HG03442 (cell line): ENCODE measurements around the gene CDH4.

Experiments used
- ATAC-seq: cut with Tn5 transposase; IDR thresholded peaks from one replicate; pipeline ENCODE4 v1.9.1; 2021; ENCODE audit warnings: mild to moderate bottlenecking, moderate library complexity; ENCODE audit not compliant: unreplicated experiment

CDH4 gene

DNA sequence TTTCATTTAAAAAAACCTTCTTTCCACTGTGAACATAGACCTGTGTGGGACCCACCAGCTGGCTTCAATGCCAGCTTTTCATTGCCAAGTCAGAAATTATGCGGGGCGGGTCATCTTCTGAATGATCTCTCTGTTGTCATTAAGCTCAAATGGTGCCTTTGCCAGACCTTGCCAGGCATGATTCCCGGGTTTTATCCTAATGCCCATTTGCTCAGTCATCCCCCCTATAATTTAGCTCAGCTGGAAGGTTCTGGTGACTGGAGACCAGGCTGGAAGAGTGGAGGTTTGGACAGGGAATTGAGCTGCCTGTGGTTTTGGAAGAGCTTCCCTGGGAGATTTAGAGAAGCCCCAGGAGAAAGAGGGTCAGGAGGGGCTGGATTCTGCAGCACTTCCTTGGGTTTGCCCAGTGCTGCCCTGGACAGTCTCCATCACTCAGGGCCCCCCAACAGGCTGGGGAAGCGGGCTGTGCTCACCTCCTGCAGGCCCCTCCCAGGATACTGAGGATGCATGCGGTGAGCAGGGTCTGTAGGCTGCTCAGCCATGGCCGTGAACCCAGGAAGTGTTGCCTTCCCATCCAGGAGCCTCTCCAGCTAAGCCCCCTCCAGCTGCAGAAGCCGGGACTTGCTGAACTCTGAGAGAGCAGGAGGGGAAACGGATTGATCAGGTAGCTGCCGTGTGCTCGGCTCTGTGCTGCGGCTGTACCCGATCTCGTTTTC, 273.0 kb downstream of the CDH4 start:
- ATAC-seq: no peak

DNA sequence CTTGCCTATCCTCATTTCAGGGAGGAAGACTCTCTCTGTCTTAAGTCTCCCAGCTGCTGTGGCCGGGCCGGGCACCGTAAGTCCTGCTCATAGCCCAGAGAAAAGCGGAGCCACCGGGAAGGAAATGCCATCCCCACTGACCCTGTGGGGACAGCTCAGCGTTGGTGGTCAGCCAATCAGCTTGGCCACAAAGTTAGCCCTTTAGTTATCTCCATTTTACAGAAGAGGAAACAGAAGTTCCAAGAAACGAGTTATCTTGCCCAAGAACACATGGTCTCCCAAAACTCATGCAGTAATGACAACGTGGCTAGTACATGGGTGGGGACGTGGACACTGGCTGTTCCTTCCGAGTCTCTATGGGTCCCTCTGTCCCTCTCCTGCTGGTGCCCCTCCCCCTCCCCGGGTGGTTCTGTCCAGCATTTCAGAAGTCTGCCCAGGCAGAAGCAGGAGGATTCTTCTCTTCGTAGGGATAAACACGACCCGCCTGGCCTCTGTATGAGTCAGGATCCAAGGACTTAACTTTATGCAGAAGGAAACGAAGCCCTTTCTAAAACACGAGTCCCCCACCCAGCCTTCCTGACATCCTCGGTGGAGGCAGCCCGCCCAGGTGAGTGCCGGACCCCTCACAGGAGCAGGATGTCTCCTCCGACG, 273.8 kb downstream of the CDH4 start:
- no peak for ATAC-seq

DNA sequence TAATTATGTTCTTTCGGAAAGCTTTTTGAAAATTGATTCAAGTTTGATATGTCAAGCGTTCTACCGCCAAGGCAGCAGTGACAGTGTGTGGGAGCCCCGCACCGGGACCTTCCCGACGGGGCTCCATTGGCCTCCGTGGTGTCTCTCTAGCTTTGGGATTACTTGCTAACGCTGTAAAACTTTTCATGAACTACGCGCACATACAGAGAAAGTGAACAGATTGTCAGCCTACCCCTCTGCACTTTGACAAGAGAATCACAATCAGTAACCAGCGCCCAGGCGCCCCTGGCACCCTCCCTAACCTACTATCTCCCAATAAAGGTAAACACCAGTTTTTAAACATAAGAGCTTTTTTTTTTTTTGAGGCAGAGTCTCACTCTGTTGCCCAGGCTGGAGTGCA, 274.8 kb downstream of the CDH4 start:
- no peak for ATAC-seq

DNA sequence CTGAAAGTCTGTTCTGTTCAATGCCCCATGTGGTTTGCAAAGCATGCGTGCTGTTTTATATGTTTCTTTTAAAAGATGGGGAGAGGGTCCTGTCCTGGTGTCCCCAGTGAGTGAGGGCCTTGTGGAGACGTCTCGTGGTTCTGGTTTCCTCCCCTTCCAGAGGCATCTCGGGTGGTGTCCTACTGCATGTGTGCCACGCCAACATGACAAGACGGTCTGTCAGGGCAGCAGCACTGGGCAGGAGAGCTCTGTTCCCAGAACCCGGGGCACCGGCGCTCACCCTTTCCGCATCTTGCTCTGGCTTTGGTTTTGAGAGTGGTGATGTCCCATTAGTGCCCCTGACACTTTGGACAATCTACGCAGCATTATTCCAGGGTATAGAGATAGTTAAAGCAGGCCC, 275.6 kb downstream of the CDH4 start:
- ATAC-seq: no peak

DNA sequence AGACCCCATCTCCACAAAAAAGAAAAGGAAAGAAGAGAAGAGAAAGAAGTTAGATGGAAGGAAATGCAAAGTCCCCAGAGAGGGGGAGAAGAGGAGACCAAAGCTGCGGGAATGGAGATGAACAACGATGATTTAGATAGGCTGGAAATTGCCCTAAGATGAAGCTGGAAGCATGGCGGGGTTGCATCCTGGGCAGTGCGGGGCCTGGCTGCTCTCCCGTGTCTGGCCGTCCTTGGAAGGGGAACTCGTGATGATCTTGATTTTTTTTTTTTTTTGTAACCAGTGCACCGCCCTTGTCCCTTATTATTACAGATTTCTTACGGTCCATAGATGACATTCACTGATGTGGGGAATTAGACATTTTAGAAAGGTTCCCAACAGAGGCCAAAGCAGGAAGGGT, 276.5 kb downstream of the CDH4 start:
- no peak for ATAC-seq

DNA sequence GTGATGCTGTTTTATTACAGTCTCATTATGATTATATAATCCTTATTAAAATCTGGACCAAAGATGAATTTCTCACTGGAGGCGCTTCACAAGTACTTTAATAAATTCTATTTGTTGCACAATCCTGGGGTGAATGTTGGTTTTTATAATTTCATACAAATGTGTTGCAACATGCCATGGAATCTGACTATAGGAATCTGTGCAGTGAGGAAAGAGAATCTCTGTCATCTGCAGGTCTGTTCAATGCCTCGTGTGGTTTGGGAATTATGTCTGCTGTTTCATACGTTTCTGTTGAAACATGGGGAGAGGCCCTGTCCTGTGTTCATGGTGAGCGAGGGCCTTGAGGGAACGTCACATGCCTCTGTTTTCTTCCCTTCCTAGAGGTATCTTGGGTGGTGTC, 277.3 kb downstream of the CDH4 start:
- no peak for ATAC-seq

DNA sequence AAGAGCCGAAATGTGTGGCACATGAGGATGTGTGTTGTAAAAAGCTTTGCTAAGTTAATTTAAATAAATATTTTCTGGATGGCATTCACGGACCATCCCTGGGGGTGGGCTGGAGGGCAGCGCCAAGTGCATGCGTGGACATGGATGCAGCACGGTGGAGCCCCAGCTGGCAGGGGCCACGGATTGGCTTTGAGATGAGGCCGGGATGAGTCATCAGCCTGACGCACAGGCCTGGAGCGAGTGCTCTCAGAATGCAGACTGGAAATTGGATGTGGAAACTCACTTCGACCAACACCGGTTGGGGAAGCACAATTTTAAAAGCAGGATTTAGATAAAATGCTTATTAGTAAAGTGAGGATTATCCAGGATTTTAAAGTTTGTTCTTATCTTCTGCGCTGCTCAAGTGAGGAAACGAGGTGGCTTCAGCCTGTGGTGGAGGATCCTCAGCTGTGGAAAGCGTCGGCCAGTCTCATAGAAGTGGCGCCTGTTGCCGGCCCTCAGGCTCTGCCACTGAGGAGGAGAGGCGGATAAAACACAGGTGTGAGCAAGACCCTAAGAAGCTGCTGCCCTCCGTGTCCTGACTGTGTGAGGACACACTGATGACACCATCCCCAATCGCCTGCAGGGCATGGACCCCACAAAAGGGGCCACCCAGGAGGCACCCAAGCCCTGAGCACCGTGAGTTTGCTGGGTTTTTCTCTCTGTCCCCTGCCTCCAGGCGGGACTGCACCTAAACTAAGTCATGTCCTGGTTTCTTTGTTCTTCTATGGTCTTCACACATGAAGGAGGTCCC, 279.7 kb downstream of the CDH4 start:
- ATAC-seq: no peak

DNA sequence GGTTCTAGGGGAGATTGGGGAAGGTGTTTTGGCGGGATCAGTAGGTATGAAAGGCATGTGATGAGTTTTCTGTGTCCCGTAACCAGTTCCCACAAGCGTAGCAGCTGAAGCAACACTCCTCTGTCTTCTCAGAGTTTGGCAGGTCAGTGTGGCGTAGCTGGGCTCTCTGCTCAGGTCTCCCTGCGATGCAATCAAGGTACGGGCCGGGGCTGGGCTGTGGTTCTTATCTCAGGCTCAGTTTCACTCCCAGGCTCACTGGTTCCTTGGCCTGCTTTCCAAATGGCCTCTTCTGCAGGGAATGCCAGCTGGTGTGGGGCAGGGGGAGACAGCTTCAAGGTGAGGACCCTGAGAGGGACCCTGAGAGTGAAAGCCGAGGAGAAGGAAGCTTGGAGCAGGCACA, 280.7 kb downstream of the CDH4 start:
- ATAC-seq: no peak

DNA sequence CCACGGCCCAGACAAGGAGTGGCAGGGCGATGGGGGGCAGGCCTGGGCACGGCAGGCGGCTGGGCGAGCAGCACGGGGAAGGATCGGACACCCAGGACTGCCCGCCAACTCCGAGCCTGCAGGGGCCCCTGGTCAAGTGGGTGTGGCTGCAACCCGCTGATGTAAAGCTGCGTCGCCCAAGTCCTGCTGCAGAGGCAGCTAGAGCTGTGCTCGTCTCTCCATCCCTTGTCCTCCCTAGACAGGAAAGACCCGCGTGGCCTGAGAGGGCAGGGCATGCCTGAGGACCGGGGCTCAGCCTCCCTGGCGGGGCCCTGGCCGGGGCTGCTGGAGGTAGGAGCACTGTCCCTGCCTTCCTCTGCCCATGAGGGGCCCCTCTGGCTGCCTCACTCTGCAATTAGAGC, 281.2 kb downstream of the CDH4 start:
- ATAC-seq: no peak

DNA sequence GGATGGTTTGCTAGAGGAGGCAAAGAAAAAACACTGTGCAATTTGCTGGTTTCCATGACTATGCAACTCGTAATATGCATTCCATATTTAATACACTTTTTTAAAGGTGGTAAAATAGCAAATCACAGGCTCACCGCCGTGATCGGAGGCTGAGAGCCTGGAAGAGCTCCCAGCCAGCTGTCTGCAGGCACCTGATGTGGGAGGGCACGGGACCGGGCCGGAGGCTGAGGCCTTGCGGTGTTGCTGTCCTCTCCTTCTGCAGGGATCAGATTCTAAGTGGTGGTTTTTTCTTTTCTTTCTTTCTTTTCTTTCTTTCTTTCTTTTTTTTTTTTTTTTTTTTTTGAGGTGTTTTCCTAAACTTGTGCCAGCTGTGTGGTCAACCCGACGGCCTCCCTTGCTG, 282.3 kb downstream of the CDH4 start:
- ATAC-seq: no peak

DNA sequence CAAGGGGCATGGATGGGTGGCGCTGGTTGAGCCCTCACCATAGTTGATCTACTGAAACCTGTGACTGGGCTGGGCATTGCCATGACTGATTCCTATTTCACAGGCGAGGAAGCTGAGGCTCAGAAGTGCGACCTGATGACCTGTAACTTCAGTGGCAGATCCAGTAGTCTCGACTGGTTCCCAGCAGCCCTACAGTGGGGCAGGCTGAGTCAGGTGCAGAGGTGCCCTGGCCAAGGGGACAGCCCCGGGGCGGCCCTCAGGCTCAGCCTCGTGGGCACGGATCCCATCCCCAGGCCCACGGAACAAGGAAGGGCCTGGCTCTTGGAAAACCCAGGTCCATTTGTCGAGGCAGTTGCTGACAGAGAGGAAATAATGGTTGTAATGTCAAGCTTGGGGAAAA, 283.0 kb downstream of the CDH4 start:
- no peak for ATAC-seq

DNA sequence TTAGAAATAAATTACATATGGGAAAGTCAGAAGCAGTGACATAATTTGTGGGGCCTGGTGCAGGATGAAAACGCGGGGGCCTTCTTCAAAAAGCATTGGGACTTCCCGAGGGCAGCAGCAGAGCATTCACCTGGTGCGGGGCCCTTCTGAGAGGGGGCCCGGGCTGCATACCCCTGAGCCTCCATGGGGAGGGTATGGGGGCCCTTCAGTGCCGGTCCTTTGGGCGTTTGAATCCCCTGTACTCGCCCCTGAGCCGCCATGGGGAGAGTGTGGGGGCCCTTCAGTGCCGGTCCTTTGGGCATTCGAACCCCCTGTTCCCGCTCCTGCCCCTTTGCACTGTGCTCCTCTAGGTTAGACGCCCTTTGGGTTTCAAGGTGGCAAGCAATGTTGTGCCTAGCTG, 283.5 kb downstream of the CDH4 start:
- no peak for ATAC-seq

DNA sequence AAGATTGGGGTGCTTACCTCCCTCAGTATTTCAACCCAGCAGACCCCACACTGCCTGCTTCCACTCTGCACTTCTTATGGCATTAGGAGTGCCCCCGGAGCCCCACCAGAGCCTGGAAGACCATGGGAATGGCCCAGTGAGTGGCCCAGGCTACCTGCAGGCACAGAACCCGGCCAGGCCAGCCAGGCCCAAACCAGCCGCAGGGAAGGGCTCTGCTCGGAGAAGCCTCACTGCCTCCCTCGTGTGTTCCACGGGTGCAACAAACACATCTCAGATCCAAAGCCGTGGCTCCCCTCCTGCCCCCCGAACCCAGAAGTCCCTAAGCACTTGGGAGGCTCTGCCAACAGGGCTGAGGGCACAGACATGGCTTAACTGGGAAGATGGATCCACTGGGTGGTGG, 283.9 kb downstream of the CDH4 start:
- no peak for ATAC-seq

DNA sequence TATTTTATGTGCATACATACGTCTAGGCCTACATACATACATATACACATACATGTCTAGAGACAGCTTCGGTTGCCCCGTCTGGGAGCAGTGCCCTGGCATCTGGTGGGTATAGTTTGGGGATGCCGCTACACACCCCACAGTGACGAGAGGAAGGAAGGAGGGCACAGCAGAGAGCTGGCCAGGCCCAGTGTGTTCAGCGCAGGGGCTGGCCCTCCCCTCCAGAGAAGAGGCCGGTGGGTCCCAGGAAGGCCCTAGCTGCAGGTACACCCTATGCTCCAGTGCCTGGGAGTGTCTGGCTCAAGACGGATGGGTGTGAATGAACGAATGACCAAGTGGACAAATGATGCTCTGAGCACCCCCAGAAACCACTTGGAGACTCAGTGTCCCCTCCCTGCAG, 284.6 kb downstream of the CDH4 start:
- no peak for ATAC-seq

DNA sequence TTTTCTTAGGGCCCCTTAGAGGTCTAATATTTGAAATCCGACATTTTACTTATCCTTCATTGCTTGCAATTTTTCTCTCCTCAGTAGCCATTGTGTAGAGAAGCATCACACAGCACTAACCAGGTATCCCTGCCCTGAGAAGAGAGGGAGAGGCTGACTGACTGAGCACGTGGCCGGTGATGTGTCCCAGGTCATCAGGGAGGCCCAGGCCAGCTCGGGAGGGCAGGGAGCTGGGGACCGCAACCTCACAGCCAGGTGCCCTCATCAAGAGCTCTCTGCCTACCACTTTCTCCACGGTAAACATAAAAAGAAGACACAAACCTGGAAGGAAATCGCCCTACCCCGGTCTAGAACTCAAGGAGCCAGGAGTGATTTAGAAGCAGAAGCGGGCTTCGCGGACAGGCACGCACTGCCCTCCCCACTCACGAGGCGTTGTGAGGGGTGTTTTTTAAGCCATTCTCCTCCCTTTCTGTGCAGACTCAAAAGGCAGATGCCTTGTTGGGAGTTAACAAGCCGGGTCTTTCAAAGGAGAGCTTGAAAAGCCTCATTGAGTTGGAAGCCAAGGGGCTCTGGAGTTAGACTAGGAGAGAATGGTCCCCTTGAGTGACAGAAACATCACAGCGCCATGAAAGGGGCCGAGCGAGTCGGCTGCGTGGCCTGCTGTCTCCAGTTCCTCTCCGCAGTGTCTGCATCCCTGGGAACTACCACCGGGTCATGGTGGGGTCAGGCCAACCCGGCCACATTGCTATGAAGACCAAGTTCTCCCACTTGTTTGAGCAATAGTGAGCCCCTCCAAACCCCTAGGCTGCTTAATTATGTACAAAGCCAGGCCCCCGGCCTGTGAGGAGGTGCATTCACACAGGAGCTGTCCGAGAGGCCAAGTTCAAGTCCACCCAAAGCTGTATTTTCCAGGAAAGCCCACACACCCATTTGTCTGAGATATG, 285.4 kb downstream of the CDH4 start:
- ATAC-seq: no peak

DNA sequence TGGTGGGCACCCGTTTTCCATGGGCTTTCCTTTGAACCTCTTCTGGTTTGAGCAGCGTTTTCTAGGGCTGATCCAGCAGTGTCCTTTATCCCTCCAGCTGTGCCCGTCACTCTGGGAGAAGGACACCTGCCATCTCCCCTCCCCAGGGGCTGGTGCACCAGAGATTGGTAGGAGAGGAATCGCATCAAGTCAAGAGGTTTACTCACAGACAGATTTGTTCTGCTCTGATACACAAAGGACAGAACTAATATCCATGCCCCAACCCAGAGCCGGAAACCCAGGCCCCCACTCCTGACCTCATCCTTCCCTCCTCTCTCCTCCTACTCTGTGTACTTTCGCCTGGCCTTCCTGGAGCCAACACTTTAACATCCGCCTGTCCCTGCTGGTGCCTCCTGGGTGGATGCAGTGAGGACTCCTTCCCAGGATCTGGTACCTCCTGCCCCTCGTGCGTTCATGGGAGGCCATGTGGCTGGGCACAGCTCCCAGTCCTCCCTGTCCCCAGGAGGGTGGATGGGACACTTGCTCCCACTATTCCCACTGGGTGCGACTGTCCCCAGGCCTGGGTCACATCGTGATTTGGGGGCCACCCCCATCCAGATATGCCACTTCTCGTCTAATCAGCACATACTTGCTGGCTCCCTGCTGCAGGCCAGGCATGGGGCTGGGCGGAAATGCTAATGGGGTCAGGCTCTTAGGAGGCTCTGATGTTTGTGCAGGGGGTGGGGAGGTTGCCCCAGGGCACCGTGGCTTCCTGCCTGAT, 286.3 kb downstream of the CDH4 start:
- no peak for ATAC-seq

DNA sequence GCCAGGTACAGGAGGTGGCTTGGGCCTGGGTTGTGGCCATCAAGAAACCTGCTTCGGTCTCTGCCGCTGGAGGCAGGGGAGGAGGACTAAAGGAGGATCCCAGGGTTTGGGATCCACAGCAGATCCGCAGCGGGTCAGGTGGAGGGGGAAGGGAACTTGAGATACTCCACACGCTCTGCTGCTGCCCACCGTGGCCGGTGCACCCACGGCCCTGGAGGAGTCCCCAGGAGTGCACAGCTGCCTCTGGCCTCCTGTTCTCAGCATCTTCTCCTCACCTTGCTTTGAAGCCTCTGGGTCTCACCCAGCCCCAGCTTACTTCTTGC, 286.8 kb downstream of the CDH4 start:
- ATAC-seq: no peak

DNA sequence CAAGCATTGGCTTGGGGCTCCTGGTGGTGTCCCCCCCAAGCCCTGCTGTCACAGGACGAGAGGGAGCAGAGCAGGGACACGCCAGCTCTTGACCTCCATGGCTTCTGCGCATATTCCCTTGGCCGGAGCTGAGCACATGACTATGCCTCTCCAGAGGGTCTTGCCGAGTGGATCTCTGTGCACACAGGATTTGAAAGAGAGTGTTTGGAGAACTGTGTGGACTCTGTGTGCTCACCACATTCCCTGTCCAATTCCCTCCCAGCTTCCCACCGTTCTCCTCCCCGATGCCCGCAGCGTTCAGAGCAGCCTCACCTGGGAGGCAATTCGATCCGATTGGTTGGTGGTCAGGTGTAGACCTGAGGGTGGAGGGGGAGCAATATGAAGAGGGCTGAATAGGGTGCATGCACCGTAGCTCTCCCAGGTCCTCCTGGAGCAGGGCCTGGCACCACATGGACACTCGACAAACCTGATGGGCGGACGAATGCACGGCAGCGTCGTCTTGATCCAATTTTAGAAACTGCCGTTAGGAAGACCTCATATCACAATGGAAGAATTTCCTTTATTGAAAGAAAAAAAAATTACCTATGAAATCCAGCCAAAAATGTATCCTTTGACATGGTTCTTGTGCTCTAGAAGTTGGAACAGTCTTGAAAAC, 287.8 kb downstream of the CDH4 start:
- no peak for ATAC-seq

DNA sequence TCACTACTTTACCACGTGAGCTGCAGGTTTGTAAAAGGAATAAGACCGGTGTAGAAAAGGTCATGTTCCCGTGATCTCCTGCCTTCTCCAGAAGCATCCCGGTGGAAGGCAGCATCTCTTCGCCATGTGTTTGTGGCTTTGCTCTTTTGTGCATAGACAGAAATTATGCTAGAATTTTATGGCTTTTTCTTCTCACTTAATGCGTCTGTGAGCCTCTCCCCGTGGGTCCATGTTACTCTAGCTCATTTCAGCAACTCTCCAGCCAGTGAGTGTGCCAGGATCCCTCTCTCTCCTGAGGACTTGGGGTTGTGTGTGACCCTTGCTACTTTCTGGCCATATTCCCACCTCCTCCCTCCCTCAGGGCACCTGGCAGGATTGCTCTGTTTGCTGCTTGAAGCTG, 289.5 kb downstream of the CDH4 start:
- no peak for ATAC-seq

DNA sequence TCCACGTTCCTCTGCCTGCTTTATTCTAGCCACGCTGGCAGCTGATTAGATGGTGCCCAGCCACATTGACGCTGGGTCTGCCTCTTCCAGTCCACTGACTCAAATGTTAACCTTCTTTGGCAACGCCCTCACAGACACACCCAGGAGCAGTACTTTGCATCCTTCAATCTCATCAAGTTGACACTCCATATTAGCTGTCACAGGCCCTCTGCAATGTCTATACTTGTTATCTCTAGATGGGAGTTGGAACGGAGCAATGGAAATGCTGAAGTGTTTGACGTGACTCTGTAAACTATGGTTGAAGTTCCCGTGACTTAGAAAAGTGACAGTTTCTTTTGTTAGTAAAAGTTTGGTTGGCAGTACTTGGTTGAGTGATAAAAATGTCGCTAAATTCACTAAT, 291.0 kb downstream of the CDH4 start:
- no peak for ATAC-seq
